GM23338 (cell line): ENCODE measurements around the gene SRSF8. TPM values are rescaled to one million over a fixed set of nuclear protein-coding genes. Genes with fewer than 3 reads are reported as not detected.

Experiments used
- ATAC-seq: fragments of 200-7000 bp; cut with Tn5 transposase; 3 replicates; pipeline ENCODE4 v1.9.1; 2020
- DNase-seq: peaks from one replicate; pipeline ENCODE4 v3.0.0-alpha.2; 2015; ENCODE audit warnings: low spot score
- H2AFZ ChIP-seq: fragments of 200-600 bp; sonication (generic); 2 replicates; pipeline ENCODE4 v1.8.0; 2016; ENCODE audit warnings: antibody characterized with exemption, mild to moderate bottlenecking, moderate library complexity
- H3F3A ChIP-seq: fragments of 200-600 bp; sonication (generic); replicated peaks from 2 replicates; pipeline ENCODE4 v1.8.0; 2017; ENCODE audit warnings: antibody characterized with exemption, mixed run types, low read depth
- H3K27ac ChIP-seq: fragments of 200-600 bp; sonication (generic); 2 replicates; pipeline ENCODE4 v1.6.1; 2016; ENCODE audit warnings: low read depth
- H3K27me3 ChIP-seq: fragments of 200-600 bp; sonication (generic); 2 replicates; pipeline ENCODE4 v1.8.0; 2016; ENCODE audit warnings: mild to moderate bottlenecking, mixed run types, moderate library complexity; ENCODE audit not compliant: insufficient read depth
- H3K36me3 ChIP-seq: fragments of 200-600 bp; sonication (generic); 2 replicates; pipeline ENCODE4 v1.8.0; 2016; ENCODE audit warnings: mild to moderate bottlenecking; ENCODE audit not compliant: insufficient read depth
- H3K4me1 ChIP-seq: fragments of 200-600 bp; sonication (generic); 2 replicates; pipeline ENCODE4 v1.8.0; 2016; ENCODE audit warnings: mild to moderate bottlenecking, moderate library complexity; ENCODE audit not compliant: insufficient read depth
- H3K4me2 ChIP-seq: fragments of 200-600 bp; sonication (generic); 2 replicates; pipeline ENCODE4 v1.7.1; 2017; ENCODE audit warnings: mixed run types
- H3K4me3 ChIP-seq: fragments of 200-600 bp; sonication (generic); 2 replicates; pipeline ENCODE4 v1.6.1; 2016; ENCODE audit warnings: mixed run types
- H3K79me2 ChIP-seq: fragments of 200-600 bp; sonication (generic); replicated peaks from 2 replicates; pipeline ENCODE4 v1.8.0; 2017; ENCODE audit warnings: mild to moderate bottlenecking; ENCODE audit not compliant: insufficient read depth
- H3K9me2 ChIP-seq: fragments of 200-600 bp; sonication (generic); 2 replicates; pipeline ENCODE4 v1.8.0; 2017; ENCODE audit not compliant: insufficient read depth
- H4K20me1 ChIP-seq: fragments of 200-600 bp; sonication (generic); replicated peaks from 2 replicates; pipeline ENCODE4 v1.8.0; 2017; ENCODE audit warnings: mild to moderate bottlenecking; ENCODE audit not compliant: insufficient read depth
- H3K27ac Mint-ChIP-seq: 2 replicates; pipeline ENCODE4 v1.8.0; 2020; ENCODE audit warnings: inconsistent platforms, mild to moderate bottlenecking, moderate library complexity, mixed read lengths
- H3K27me3 Mint-ChIP-seq: 3 replicates; pipeline ENCODE4 v1.8.0; 2022; ENCODE audit warnings: low read depth, mild to moderate bottlenecking, moderate library complexity, mixed read lengths, inconsistent platforms; ENCODE audit not compliant: insufficient read depth, poor library complexity
- H3K36me3 Mint-ChIP-seq: 3 replicates; pipeline ENCODE4 v1.8.0; 2021; ENCODE audit warnings: low read depth, mild to moderate bottlenecking, inconsistent platforms, moderate library complexity, mixed read lengths
- H3K4me1 Mint-ChIP-seq: 3 replicates; pipeline ENCODE4 v1.8.0; 2020; ENCODE audit warnings: mild to moderate bottlenecking, inconsistent platforms, mixed read lengths
- H3K4me3 Mint-ChIP-seq: 3 replicates; pipeline ENCODE4 v1.8.0; 2021; ENCODE audit warnings: moderate library complexity, mild to moderate bottlenecking, inconsistent platforms, mixed read lengths
- H3K9me3 Mint-ChIP-seq: 3 replicates; pipeline ENCODE4 v1.8.0; 2020; ENCODE audit warnings: moderate library complexity, mild to moderate bottlenecking, inconsistent platforms, mixed read lengths
- CREB1 ChIP-seq: fragments of 250-450 bp; sonication (Bioruptor Pico); IDR thresholded peaks from 2 replicates; pipeline ENCODE4 v1.5.0; 2020; ENCODE audit warnings: low read depth, mild to moderate bottlenecking, moderate library complexity
- CTCF ChIP-seq, 2 experiments: fragments of 200-600 bp in 1 of 2; sonication (generic) in 1 of 2; conservative IDR thresholded peaks; 2 replicates each; pipeline versions ENCODE4 v1.5.1 to v1.6.1; 2016 to 2017; ENCODE audit warnings: antibody characterized with exemption in 2 of 2, low read depth in 2 of 2, mild to moderate bottlenecking in 2 of 2, moderate library complexity in 1 of 2
- ETS1 ChIP-seq: IDR thresholded peaks from 2 replicates; pipeline ENCODE4 v1.6.1; 2016; ENCODE audit warnings: antibody characterized with exemption
- EZH2 ChIP-seq: fragments of 200-600 bp; sonication (generic); IDR thresholded peaks from one replicate; pipeline ENCODE4 v1.8.0; 2017; ENCODE audit warnings: antibody characterized with exemption, mild to moderate bottlenecking, low read depth; ENCODE audit not compliant: unreplicated experiment
- EZH2phosphoT487 ChIP-seq: fragments of 200-600 bp; sonication (generic); IDR thresholded peaks from one replicate; pipeline ENCODE4 v1.8.1; 2018; ENCODE audit warnings: antibody characterized with exemption; ENCODE audit not compliant: unreplicated experiment
- JUNB ChIP-seq: IDR thresholded peaks from one replicate; pipeline ENCODE4 v1.6.1; 2016; ENCODE audit warnings: antibody characterized with exemption; ENCODE audit not compliant: unreplicated experiment
- NANOG ChIP-seq: IDR thresholded peaks from 2 replicates; pipeline ENCODE4 v1.6.1; 2016; ENCODE audit warnings: antibody characterized with exemption, borderline replicate concordance
- POLR2AphosphoS5 ChIP-seq: IDR thresholded peaks from 2 replicates; pipeline ENCODE4 v1.6.1; 2016; ENCODE audit warnings: antibody characterized with exemption, low read depth
- REST ChIP-seq: IDR thresholded peaks from one replicate; pipeline ENCODE4 v1.6.1; 2018; ENCODE audit warnings: antibody characterized with exemption; ENCODE audit not compliant: unreplicated experiment
- STAT1 ChIP-seq: IDR thresholded peaks from one replicate; pipeline ENCODE4 v1.6.1; 2016; ENCODE audit warnings: antibody characterized with exemption; ENCODE audit not compliant: unreplicated experiment
- ZNF114 ChIP-seq: fragments of 250-450 bp; sonication (Bioruptor Pico); IDR thresholded peaks from 2 replicates; pipeline ENCODE4 v1.5.0; 2020; ENCODE audit warnings: mild to moderate bottlenecking, moderate library complexity
- ZNF331 ChIP-seq: fragments of 250-450 bp; sonication (Bioruptor Pico); IDR thresholded peaks from 2 replicates; pipeline ENCODE4 v1.5.0; 2020; ENCODE audit warnings: low read depth, mild to moderate bottlenecking, moderate library complexity
- ZNF462 ChIP-seq: fragments of 250-450 bp; sonication (Bioruptor Pico); IDR thresholded peaks from 2 replicates; pipeline ENCODE4 v1.5.0; 2020; ENCODE audit warnings: mild to moderate bottlenecking, moderate library complexity
- polyA plus RNA-seq: library from polyadenylated mRNA; unstranded; fragments of >200 nt; fragmentation: Nextera tagmentation; extraction: Ambion mirVana; gene quantifications from 2 replicates; pipeline ENCODE4 v1.2.1, GENCODE V29; 2016
- total RNA-seq: library from RNA; depleted of rRNA; stranded (reverse); fragments of >200 nt; shearing (Covaris generic); gene quantifications from 2 replicates; pipeline ENCODE4 v1.2.3, GENCODE V29; 2014

The SRSF8 gene
- total and polyA plus RNA-seq, 2 experiments from 2014 or later: 12.6 to 19.9 TPM

GRCh38 chr11:95072948-95073347 is 6.2 kb downstream of the SRSF8 start:
- Histone ChIP-seq H3K4me2 (no peak overlapping the region), H3F3A (peaks cover 2% of the 10 kb centered on the region), H2AFZ (no peak overlapping the region), H3K36me3 (no peaks in the 10 kb centered on the region), H3K4me1 (0 out of 2 replicates have a peak, but pooled peaks cover 4% of the 10 kb centered on the region), H3K4me3 (no peak overlapping the region), H4K20me1 (no peaks in the 10 kb centered on the region), H3K79me2 (peaks cover 8% of the 10 kb centered on the region; the same call in 1 of the 2 replicates), H3K27ac (no peak overlapping the region), H3K27me3 (no peaks in the 10 kb centered on the region), H3K9me2 (0 out of 2 replicates have a peak, but pooled peaks cover 3% of the 10 kb centered on the region)
- Mint-ChIP-seq H3K4me3 (no peak overlapping the region), H3K27me3 (peaks cover 6% of the 10 kb centered on the region), H3K9me3 (no peaks in the 10 kb centered on the region; the same call in 2 of the 3 replicates), H3K4me1 (peaks cover 12% of the 10 kb centered on the region), H3K36me3 (peaks cover 9% of the 10 kb centered on the region; the same call in 1 of the 3 replicates), H3K27ac (no peak overlapping the region)
- no peak for DNase-seq
- ATAC-seq: no peak
- no peak for TF ChIP-seq CTCF (conservative IDR thresholded peaks at IDR 0.05; ENCODE audit: low read depth in 2 of 2)
- TF ChIP-seq ZNF114 (CRISPR knock-in tag): no peak
- TF ChIP-seq ETS1: no peak
- no peak for TF ChIP-seq POLR2AphosphoS5
- TF ChIP-seq JUNB: no peak
- no peak for TF ChIP-seq CREB1 (CRISPR knock-in tag)
- no peak for TF ChIP-seq ZNF462 (CRISPR knock-in tag)
- no peak for TF ChIP-seq EZH2
- no peak for TF ChIP-seq EZH2phosphoT487
- TF ChIP-seq STAT1: no peak
- no peak for TF ChIP-seq REST
- no peak for TF ChIP-seq NANOG
- TF ChIP-seq ZNF331 (CRISPR knock-in tag): no peak
